Colonic mucosa (tissue), 4 donors: ENCODE measurements around the gene CCM2. TPM values are rescaled to one million over a fixed set of nuclear protein-coding genes. Genes with fewer than 3 reads are reported as not detected.

Experiments used
- DNase-seq: peaks from one replicate; pipeline ENCODE4 v3.0.0-alpha.2; 2020
- H3K27ac ChIP-seq: fragments of 200-600 bp; one replicate; pipeline ENCODE4 v1.8.0; 2021
- H3K27me3 ChIP-seq: fragments of 200-600 bp; one replicate; pipeline ENCODE4 v1.8.0; 2021
- H3K36me3 ChIP-seq: fragments of 200-600 bp; one replicate; pipeline ENCODE4 v1.8.0; 2021
- H3K4me1 ChIP-seq: fragments of 200-600 bp; one replicate; pipeline ENCODE4 v1.8.0; 2021; ENCODE audit warnings: mild to moderate bottlenecking
- H3K4me3 ChIP-seq: fragments of 200-600 bp; one replicate; pipeline ENCODE4 v1.8.0; 2021
- H3K9ac ChIP-seq, 2 donors: one replicate each; pipeline ENCODE4 v1.7.0; 2013; ENCODE audit warnings: control low read depth in 2 of 2, low read depth in 2 of 2, low read length in 2 of 2
- H3K9me3 ChIP-seq: fragments of 200-600 bp; one replicate; pipeline ENCODE4 v1.8.0; 2021
- intact Hi-C: fragments of 100-400 bp; cut with DNase I; formaldehyde crosslinking; loops from one replicate; pipeline ENCODE4 v1.14.1; 2022
- total RNA-seq, 2 donors: library from RNA; stranded (reverse); fragmentation: NEBNext Ultra II Directional in 1 of 2; extraction: Animal tissue kit (Norgen Biotek cat#: 25700) in 1 of 2; gene quantifications; one replicate each; pipeline ENCODE4 v1.2.1, GENCODE V29; 2021
- TF ChIP-seq, protein P1 (sequence below): fragments of 200-600 bp; IDR thresholded peaks from one replicate; pipeline ENCODE4 v1.8.0; 2022; ENCODE audit warnings: antibody characterized with exemption, mild to moderate bottlenecking
- donor health status: healthy.
- donor health status: DM: no; HTN: no; CAD: no.
- donor health status: DM: no; HTN: no; CAD: no.

The CCM2 gene
- total RNA-seq, 2 donors from 2014 or later, result 34.8 to 38.0 TPM

DNA sequence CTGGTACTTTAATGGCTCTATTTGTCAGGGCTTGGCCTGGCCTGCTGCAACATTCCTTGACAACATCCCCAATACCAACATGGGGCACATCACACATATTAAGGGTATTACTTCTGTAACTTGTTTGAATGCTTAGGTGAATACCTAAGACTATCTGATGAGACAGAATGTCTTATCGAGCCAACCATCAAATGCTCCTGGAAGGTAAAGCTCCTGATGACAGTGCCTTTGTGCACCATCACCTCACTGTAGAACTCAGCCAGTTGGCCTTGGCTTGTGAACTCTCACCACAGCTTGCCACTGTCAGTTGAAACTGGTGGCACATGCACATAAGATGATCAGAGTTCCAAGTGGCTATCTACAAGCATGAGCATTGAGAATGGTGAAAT is 17.5 kb upstream of the CCM2 start:
- TF ChIP-seq, protein P1, sequence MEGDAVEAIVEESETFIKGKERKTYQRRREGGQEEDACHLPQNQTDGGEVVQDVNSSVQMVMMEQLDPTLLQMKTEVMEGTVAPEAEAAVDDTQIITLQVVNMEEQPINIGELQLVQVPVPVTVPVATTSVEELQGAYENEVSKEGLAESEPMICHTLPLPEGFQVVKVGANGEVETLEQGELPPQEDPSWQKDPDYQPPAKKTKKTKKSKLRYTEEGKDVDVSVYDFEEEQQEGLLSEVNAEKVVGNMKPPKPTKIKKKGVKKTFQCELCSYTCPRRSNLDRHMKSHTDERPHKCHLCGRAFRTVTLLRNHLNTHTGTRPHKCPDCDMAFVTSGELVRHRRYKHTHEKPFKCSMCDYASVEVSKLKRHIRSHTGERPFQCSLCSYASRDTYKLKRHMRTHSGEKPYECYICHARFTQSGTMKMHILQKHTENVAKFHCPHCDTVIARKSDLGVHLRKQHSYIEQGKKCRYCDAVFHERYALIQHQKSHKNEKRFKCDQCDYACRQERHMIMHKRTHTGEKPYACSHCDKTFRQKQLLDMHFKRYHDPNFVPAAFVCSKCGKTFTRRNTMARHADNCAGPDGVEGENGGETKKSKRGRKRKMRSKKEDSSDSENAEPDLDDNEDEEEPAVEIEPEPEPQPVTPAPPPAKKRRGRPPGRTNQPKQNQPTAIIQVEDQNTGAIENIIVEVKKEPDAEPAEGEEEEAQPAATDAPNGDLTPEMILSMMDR, result no peak
- Histone ChIP-seq H3K27ac (no peak overlapping the region), H3K4me1 (no peaks in the 10 kb centered on the region), H3K4me3 (no peak overlapping the region), H3K36me3 (no peaks in the 10 kb centered on the region), H3K9me3 (no peaks in the 10 kb centered on the region), H3K27me3 (no peaks in the 10 kb centered on the region), H3K9ac (no peak overlapping the region)
- no peak for DNase-seq
- intact Hi-C loops, result loop anchor here (5.0 kb wide), 1 partner anchor 135 kb away; no protein-coding TSS in a partner anchor

GRCh38 chr7:44982970-44983369 is 17.0 kb upstream of the CCM2 start:
- Histone ChIP-seq H3K4me3 (no peak overlapping the region), H3K4me1 (no peaks in the 10 kb centered on the region), H3K36me3 (no peaks in the 10 kb centered on the region), H3K9me3 (no peaks in the 10 kb centered on the region), H3K27ac (no peak overlapping the region), H3K9ac (no peak overlapping the region), H3K27me3 (no peaks in the 10 kb centered on the region)
- intact Hi-C loops, result loop anchor here (5.0 kb wide), 1 partner anchor 134 kb away; no protein-coding TSS in a partner anchor
- TF ChIP-seq, protein P1, result no peak
- no peak for DNase-seq

GRCh38 chr7:44983742-44984477 is 16.1 kb upstream of the CCM2 start:
- H3K36me3 ChIP-seq, result no peaks in the 10 kb centered on the region
- intact Hi-C loops, result loop anchor here (5.0 kb wide), 1 partner anchor 133 kb away; no protein-coding TSS in a partner anchor
- no peak overlapping the region for H3K9ac ChIP-seq
- DNase-seq, result no peak
- no peaks in the 10 kb centered on the region for H3K9me3 ChIP-seq
- TF ChIP-seq, protein P1, result no peak
- H3K4me1 ChIP-seq, result no peaks in the 10 kb centered on the region
- H3K27me3 ChIP-seq, result no peaks in the 10 kb centered on the region
- no peak overlapping the region for H3K27ac ChIP-seq
- H3K4me3 ChIP-seq, result no peak overlapping the region

- H3K27me3 ChIP-seq, result no peaks in the 10 kb centered on the region
- H3K9me3 ChIP-seq, result no peaks in the 10 kb centered on the region
- TF ChIP-seq, protein P1, result no peak
- no peaks in the 10 kb centered on the region for H3K36me3 ChIP-seq
- intact Hi-C loops, result loop anchor here (5.0 kb wide), 1 partner anchor 133 kb away; no protein-coding TSS in a partner anchor
- H3K27ac ChIP-seq, result no peak overlapping the region
- H3K9ac ChIP-seq, result no peak overlapping the region
- DNase-seq, result no peak
- no peak overlapping the region for H3K4me3 ChIP-seq
- no peaks in the 10 kb centered on the region for H3K4me1 ChIP-seq
These were observed 15.6 kb upstream of the CCM2 start for GRCh38 chr7:44984478-44984758.

DNA sequence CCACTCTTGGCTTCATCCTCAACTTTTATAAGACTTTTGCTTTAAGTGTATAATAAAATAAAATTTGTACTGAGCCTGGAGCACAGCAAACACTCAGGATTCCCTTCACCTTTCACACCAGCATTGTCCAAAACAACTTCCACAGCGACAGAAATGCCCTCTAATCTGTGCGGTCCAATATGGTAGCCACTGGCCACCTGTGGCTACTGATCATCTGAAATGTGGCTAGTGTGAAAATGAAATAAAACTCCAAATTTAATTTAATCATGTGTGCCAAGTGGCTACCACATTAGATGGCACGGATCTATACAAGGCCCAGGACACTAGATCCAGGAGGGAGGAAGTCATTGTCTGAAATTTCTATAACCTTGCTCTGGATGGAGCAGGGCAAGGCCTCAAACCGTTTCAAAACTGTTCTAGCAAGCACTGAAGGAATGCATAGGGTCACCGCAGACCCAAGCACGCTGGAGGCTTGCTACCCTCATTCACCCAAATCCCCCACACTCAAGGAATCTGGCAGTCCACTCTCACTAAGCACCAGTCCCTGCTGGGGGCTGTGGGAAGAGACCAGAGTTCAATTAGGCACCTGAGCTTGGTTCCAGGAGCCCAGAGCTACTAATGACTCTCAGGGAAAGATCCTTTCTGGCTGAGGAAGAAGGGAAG is 14.8 kb upstream of the CCM2 start:
- Histone ChIP-seq H3K4me1 (no peaks in the 10 kb centered on the region), H3K27me3 (no peaks in the 10 kb centered on the region), H3K4me3 (peak overlapping the region; percentile 54), H3K9ac (peak overlapping the region; percentile 14 to 89), H3K9me3 (no peaks in the 10 kb centered on the region), H3K36me3 (no peaks in the 10 kb centered on the region), H3K27ac (peak overlapping the region; percentile 90)
- DNase-seq, result no peak
- intact Hi-C loops, result no loop called here
- TF ChIP-seq, protein P1, result no peak
